ENCODE results near the gene PDE1C.

The PDE1C gene

GRCh38 chr7:31716355-31716754 is 353.9 kb downstream of the PDE1C start:
- no peak for TF ChIP-seq ZFX (IDR thresholded peaks at IDR 0.05)

GRCh38 chr7:31710171-31710570 is 360.0 kb downstream of the PDE1C start:
- TF ChIP-seq CTCF (conservative IDR thresholded peaks at IDR 0.05) = no peak
- no peak for TF ChIP-seq ZFX (IDR thresholded peaks at IDR 0.05)
- H3K27ac ChIP-seq = no peak overlapping the region

More at GRCh38 chr7:31716355-31716754, 353.9 kb downstream of the PDE1C start:
- no peak overlapping the region for H3K27ac ChIP-seq

GRCh38 chr7:31707089-31707488 is 363.1 kb downstream of the PDE1C start:
- H3K27ac ChIP-seq = no peak overlapping the region
- TF ChIP-seq CTCF (conservative IDR thresholded peaks at IDR 0.05) = no peak
- TF ChIP-seq ZFX (IDR thresholded peaks at IDR 0.05) = no peak

- H3K27ac ChIP-seq = no peak overlapping the region
- TF ChIP-seq ZFX (IDR thresholded peaks at IDR 0.05) (no peak), CTCF (conservative IDR thresholded peaks at IDR 0.05) (no peak)
These were observed 364.8 kb downstream of the PDE1C start for GRCh38 chr7:31705377-31705776.

GRCh38 chr7:31702354-31702753 is 367.9 kb downstream of the PDE1C start:
- TF ChIP-seq CTCF (conservative IDR thresholded peaks at IDR 0.05) (no peak), ZFX (IDR thresholded peaks at IDR 0.05) (no peak)
- H3K27ac ChIP-seq = no peak overlapping the region
